Natural killer cell (primary cell): ENCODE results near the gene BCL3. TPM values are rescaled to one million over a fixed set of nuclear protein-coding genes. Genes with fewer than 3 reads are reported as not detected.

ENCODE experiments used
- ATAC-seq, 3 donors: fragments of 150-1000 bp in 2 of 3; fragments of 200-7000 bp in 1 of 3; cut with Tn5 transposase; 1 replicate in 1 of 3; 2 replicates in 2 of 3; pipeline ENCODE4 v1.10.0; 2021; ENCODE audit warnings: mild to moderate bottlenecking in 2 of 3, moderate library complexity in 2 of 3
- DNase-seq, 2 donors: peaks; one replicate each; pipeline versions ENCODE4 v3.0.0 to v3.0.0-alpha.2; 2013 to 2021; ENCODE audit warnings: mixed read lengths in 1 of 2
- H3K27ac ChIP-seq: one replicate; pipeline ENCODE4 v1.5.1; 2013; ENCODE audit warnings: mild to moderate bottlenecking, low read length
- H3K27me3 ChIP-seq: one replicate; pipeline ENCODE4 v1.6.1; 2013; ENCODE audit warnings: low read length; ENCODE audit not compliant: control insufficient read depth, insufficient read depth
- H3K36me3 ChIP-seq: one replicate; pipeline ENCODE4 v1.6.1; 2013; ENCODE audit warnings: low read length; ENCODE audit not compliant: control insufficient read depth, insufficient read depth
- H3K4me1 ChIP-seq: one replicate; pipeline ENCODE4 v1.6.1; 2013; ENCODE audit warnings: low read length; ENCODE audit not compliant: control insufficient read depth, insufficient read depth
- H3K4me3 ChIP-seq: one replicate; pipeline ENCODE4 v1.5.1; 2013; ENCODE audit warnings: low read length
- H3K9me3 ChIP-seq: one replicate; pipeline ENCODE4 v1.6.1; 2013; ENCODE audit warnings: low read length; ENCODE audit not compliant: control insufficient read depth, insufficient read depth
- H3K27ac Mint-ChIP-seq, 2 donors: one replicate each; pipeline ENCODE4 v1.8.0; 2022; ENCODE audit warnings: mild to moderate bottlenecking in 2 of 2, mixed read lengths in 2 of 2, moderate library complexity in 1 of 2
- H3K27me3 Mint-ChIP-seq, 2 donors: one replicate each; pipeline ENCODE4 v1.8.0; 2022; ENCODE audit warnings: low read depth in 2 of 2, mixed read lengths in 2 of 2
- H3K36me3 Mint-ChIP-seq: one replicate; pipeline ENCODE4 v1.8.0; 2022; ENCODE audit warnings: mixed read lengths
- H3K4me1 Mint-ChIP-seq, 2 donors: one replicate each; pipeline ENCODE4 v1.8.0; 2022; ENCODE audit warnings: mixed read lengths in 2 of 2
- H3K4me3 Mint-ChIP-seq: one replicate; pipeline ENCODE4 v1.8.0; 2022; ENCODE audit warnings: mild to moderate bottlenecking, moderate library complexity, mixed read lengths
- H3K9me3 Mint-ChIP-seq, 2 donors: one replicate each; pipeline ENCODE4 v1.8.0; 2022; ENCODE audit warnings: mixed read lengths in 2 of 2
- WGBS: methylation state at CpG from one replicate; pipeline ENCODE4 v1.1.7; 2013; ENCODE audit warnings: missing lambda C conversion rate; ENCODE audit not compliant: insufficient coverage; 5-methylcytosine and 5-hydroxymethylcytosine counted together
- intact Hi-C: fragments of 100-400 bp; cut with micrococcal nuclease; formaldehyde crosslinking; loops from one replicate; pipeline ENCODE4 v1.14.2; 2022
- total RNA-seq, 4 donors: library from RNA; stranded (reverse); fragments of 120-200 nt in 1 of 4; gene quantifications; one replicate each; pipeline versions ENCODE4 v1.2.3 to v1.2.4, GENCODE V29; 2013 to 2022
- TF ChIP-seq, protein P1 (sequence below): fragments of 200-600 bp; IDR thresholded peaks from one replicate; pipeline ENCODE4 v1.8.0; 2022; ENCODE audit warnings: antibody characterized with exemption

The BCL3 gene
- total RNA-seq, 3 donors from 2014 or later (not counting 1 experiment from before 2014, with no cell fraction given), result 152 to 199 (median 164) TPM

DNA sequence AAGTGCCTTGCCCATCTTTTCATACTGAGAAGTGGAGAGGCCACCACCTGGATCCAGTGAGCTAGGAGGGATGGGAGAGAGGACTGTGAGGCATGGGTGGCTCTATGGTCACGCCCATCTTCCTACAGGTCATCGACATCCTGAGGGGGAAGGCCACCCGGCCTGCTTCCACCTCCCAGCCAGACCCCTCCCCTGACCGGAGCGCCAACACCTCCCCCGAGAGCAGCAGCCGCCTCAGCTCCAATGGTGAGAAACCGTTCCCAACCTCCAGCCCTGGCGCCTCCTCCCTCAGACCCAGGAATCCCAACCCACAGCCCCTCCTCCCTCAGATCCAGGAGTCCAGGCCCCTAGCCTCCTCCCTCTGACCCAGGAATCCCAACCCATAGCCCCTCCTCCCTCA is 10.1 kb downstream of the BCL3 start:
- peaks cover 26% of the 10 kb centered on the region for H3K36me3 ChIP-seq
- no peak overlapping the region for H3K4me3 ChIP-seq
- no peak for DNase-seq
- Mint-ChIP-seq H3K36me3 (no peaks in the 10 kb centered on the region), H3K4me1 (peaks cover 31 to 39% of the 10 kb centered on the region in 2 donors), H3K4me3 (peak overlapping the region; percentile 53), H3K27me3 (no peaks in the 10 kb centered on the region), H3K27ac (peak overlapping the region; percentile 21 to 88), H3K9me3 (no peaks in the 10 kb centered on the region)
- ATAC-seq, result no peak
- TF ChIP-seq, protein P1, sequence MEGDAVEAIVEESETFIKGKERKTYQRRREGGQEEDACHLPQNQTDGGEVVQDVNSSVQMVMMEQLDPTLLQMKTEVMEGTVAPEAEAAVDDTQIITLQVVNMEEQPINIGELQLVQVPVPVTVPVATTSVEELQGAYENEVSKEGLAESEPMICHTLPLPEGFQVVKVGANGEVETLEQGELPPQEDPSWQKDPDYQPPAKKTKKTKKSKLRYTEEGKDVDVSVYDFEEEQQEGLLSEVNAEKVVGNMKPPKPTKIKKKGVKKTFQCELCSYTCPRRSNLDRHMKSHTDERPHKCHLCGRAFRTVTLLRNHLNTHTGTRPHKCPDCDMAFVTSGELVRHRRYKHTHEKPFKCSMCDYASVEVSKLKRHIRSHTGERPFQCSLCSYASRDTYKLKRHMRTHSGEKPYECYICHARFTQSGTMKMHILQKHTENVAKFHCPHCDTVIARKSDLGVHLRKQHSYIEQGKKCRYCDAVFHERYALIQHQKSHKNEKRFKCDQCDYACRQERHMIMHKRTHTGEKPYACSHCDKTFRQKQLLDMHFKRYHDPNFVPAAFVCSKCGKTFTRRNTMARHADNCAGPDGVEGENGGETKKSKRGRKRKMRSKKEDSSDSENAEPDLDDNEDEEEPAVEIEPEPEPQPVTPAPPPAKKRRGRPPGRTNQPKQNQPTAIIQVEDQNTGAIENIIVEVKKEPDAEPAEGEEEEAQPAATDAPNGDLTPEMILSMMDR, result no peak
- intact Hi-C loops, result no loop called here
- no peaks in the 10 kb centered on the region for H3K9me3 ChIP-seq
- 94% methylated on average over 9 of the region's 9 CpGs for WGBS
- no peaks in the 10 kb centered on the region for H3K27me3 ChIP-seq
- peaks cover 58% of the 10 kb centered on the region for H3K4me1 ChIP-seq
- no peak overlapping the region for H3K27ac ChIP-seq

GRCh38 chr19:44759083-44759804 is 10.7 kb downstream of the BCL3 start:
- TF ChIP-seq, protein P1, result no peak
- Histone ChIP-seq H3K27ac (no peak overlapping the region), H3K4me3 (no peak overlapping the region), H3K27me3 (no peaks in the 10 kb centered on the region), H3K4me1 (peaks cover 52% of the 10 kb centered on the region), H3K9me3 (no peaks in the 10 kb centered on the region), H3K36me3 (peaks cover 26% of the 10 kb centered on the region)
- H3K4me3 Mint-ChIP-seq, result no peak overlapping the region
- DNase-seq, result no peak
- H3K27ac Mint-ChIP-seq, result peak overlapping the region; percentile 85 to 88
- WGBS, result 84% methylated on average over 5 of the region's 10 CpGs
- intact Hi-C loops, result no loop called here
- peaks cover 26 to 33% of the 10 kb centered on the region in 2 donors for H3K4me1 Mint-ChIP-seq
- ATAC-seq, result no peak
- no peaks in the 10 kb centered on the region for H3K9me3 Mint-ChIP-seq
- H3K27me3 Mint-ChIP-seq, result no peaks in the 10 kb centered on the region
- no peaks in the 10 kb centered on the region for H3K36me3 Mint-ChIP-seq

GRCh38 chr19:44762038-44762437 is 13.5 kb downstream of the BCL3 start:
- H3K4me1 ChIP-seq, result peaks cover 28% of the 10 kb centered on the region
- Mint-ChIP-seq H3K36me3 (no peaks in the 10 kb centered on the region), H3K9me3 (no peaks in the 10 kb centered on the region), H3K4me3 (no peak overlapping the region), H3K27me3 (no peaks in the 10 kb centered on the region), H3K4me1 (peaks cover 17 to 19% of the 10 kb centered on the region in 2 donors), H3K27ac (peak overlapping the region in 1 of 2 donors; percentile 31)
- H3K4me3 ChIP-seq, result no peak overlapping the region
- peaks cover 23% of the 10 kb centered on the region for H3K36me3 ChIP-seq
- ATAC-seq (no peak), DNase-seq (peak in 1 of 2 donors; percentile 15)
- H3K27me3 ChIP-seq, result no peaks in the 10 kb centered on the region
- H3K27ac ChIP-seq, result no peak overlapping the region
- intact Hi-C loops, result no loop called here
- TF ChIP-seq, protein P1, result no peak
- 85% methylated on average over 5 of the region's 8 CpGs for WGBS
- H3K9me3 ChIP-seq, result no peaks in the 10 kb centered on the region
